HUES64 (cell line): ENCODE data around the gene DIS3L2.

Experiments used
- H3K27ac ChIP-seq: 2 replicates; pipeline ENCODE4 v1.7.0; 2013; ENCODE audit warnings: low read depth, low read length, inconsistent platforms
- H3K27me3 ChIP-seq: 2 replicates; pipeline ENCODE4 v1.6.1; 2013; ENCODE audit warnings: mild to moderate bottlenecking, low read length; ENCODE audit not compliant: insufficient read depth
- H3K36me3 ChIP-seq: 2 replicates; pipeline ENCODE4 v1.6.1; 2013; ENCODE audit warnings: mild to moderate bottlenecking, low read length; ENCODE audit not compliant: insufficient read depth
- H3K4me1 ChIP-seq: 2 replicates; pipeline ENCODE4 v1.6.1; 2013; ENCODE audit warnings: mild to moderate bottlenecking, low read length, moderate library complexity; ENCODE audit not compliant: insufficient read depth
- H3K4me3 ChIP-seq: 2 replicates; pipeline ENCODE4 v1.5.1; 2013; ENCODE audit warnings: mild to moderate bottlenecking, low read length, moderate library complexity
- H3K9ac ChIP-seq: 2 replicates; pipeline ENCODE4 v1.6.1; 2013; ENCODE audit warnings: mild to moderate bottlenecking, low read depth, low read length
- H3K9me3 ChIP-seq: 2 replicates; pipeline ENCODE4 v1.6.1; 2013; ENCODE audit warnings: low read depth, low read length; ENCODE audit not compliant: insufficient read depth
- WGBS: fragments of 150-250, 120-280 bp; methylation state at CpG from one replicate; pipeline ENCODE4 v1.1.7; 2013; ENCODE audit warnings: missing lambda C conversion rate; 5-methylcytosine and 5-hydroxymethylcytosine counted together

The DIS3L2 gene

DNA sequence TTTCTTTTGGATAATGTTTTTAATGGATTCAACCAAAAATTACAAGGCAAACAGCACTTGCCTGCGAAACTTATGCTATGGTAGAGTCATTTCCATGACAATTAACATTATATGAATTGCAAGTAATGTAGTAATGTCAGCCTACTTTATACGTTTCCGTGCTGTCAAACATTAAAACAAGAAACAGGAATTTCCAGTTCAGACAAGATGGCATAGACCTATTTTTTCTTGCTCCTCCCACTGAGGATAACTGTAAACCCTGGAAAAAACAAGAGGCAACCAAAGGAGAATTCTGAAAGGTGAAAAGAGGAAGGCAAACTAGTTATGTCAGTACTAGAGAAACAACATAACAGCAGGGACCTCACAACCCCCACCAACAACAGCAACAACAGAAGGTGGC, 170.7 kb downstream of the DIS3L2 start:
- no peaks in the 10 kb centered on the region for H3K9me3 ChIP-seq
- no peak overlapping the region for H3K9ac ChIP-seq
- no peak overlapping the region for H3K27ac ChIP-seq
- WGBS, result 98% methylated on average over 2 of the region's 3 CpGs
- no peaks in the 10 kb centered on the region for H3K27me3 ChIP-seq
- no peak overlapping the region for H3K4me3 ChIP-seq
- no peaks in the 10 kb centered on the region for H3K4me1 ChIP-seq
- H3K36me3 ChIP-seq, result peaks cover 6% of the 10 kb centered on the region; the same call in 1 of the 2 replicates

DNA sequence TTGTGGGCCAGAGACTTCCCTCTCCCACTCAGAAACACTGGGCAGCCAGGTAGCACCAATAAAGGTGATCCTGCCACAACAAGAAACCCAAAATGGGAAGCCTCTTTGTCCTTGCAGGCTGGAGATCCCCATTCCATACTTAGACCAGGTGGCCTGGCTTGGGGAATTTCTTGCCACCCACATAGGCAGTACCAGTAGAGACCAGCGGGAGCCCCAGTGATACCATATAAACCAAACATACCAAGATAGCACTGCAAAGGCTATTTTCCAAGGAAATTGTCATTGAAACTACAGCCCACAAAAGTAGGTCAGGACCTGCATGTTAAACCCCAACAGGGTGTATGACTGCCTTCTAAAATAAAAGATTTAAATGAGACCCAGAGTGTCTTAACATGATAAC, 171.6 kb downstream of the DIS3L2 start:
- no peak overlapping the region for H3K27ac ChIP-seq
- no peaks in the 10 kb centered on the region for H3K9me3 ChIP-seq
- H3K4me3 ChIP-seq, result no peak overlapping the region
- H3K36me3 ChIP-seq, result peaks cover 6% of the 10 kb centered on the region; the same call in 1 of the 2 replicates
- no peak overlapping the region for H3K9ac ChIP-seq
- H3K27me3 ChIP-seq, result no peaks in the 10 kb centered on the region
- WGBS, result 100% methylated on average over 1 of the region's 1 CpG
- H3K4me1 ChIP-seq, result no peaks in the 10 kb centered on the region

DNA sequence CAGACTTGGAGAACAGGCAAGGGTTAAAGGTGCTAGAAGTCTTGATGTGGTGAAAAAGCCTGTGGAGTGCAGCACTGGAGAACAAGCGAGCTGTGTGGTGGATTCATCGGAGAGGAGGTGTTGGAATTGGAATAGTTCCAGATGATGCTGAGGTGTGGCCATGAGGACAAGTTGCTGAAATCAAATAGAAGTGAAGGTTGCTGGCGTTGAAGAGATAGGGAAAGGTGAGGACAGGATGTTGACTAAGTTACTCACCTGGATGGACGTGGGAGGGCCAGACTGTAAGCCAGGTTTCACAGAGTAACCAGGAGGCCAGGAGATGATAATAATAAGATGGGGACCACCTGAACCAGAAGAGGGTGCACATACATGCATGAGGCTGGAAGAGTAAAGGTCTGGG, 173.4 kb downstream of the DIS3L2 start:
- Histone ChIP-seq H3K27me3 (no peaks in the 10 kb centered on the region), H3K9me3 (no peaks in the 10 kb centered on the region), H3K27ac (no peak overlapping the region), H3K9ac (no peak overlapping the region), H3K4me1 (no peaks in the 10 kb centered on the region), H3K36me3 (peaks cover 6% of the 10 kb centered on the region; the same call in 1 of the 2 replicates), H3K4me3 (no peak overlapping the region)
- 90% methylated on average over 4 of the region's 4 CpGs for WGBS

DNA sequence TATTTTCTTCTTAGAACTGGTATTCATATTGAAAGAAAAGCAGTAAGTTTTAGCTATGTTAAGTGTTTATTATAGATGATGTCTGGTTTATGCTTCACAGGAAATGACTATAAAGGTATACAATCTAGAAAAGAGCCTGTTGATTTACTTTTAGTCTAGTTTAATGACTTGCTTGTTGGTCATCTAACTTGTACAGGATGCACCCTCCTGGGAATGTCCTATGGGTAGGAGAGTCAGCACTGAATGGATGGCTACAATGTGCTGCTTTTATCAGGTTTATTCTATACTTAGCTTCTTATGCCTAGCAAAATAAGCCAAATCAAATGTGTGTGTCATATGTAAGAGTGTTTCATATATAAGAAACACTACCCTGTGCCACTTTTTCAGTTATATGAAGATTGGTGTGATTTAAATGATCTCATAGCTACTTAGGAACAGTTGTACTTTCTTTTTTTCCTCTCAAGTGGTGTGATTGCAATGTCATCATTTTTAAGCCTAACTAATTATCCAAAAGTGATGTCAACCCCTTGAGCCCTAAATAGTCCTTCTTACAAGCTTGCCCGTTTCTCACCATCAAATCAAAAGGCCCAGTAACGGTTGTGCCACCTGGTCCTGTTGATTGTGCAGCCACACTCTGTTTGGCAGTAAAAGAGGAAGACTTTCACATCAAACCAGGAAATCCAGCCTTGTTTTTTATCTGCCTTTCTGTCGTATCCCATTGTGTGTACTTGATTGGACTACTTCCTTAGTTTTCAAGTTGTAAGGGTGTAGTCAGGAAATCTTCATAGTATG, 176.0 kb downstream of the DIS3L2 start:
- Histone ChIP-seq H3K27ac (no peak overlapping the region), H3K4me1 (no peaks in the 10 kb centered on the region), H3K4me3 (no peak overlapping the region), H3K27me3 (no peaks in the 10 kb centered on the region), H3K9me3 (no peaks in the 10 kb centered on the region), H3K9ac (no peak overlapping the region), H3K36me3 (0 out of 2 replicates have a peak, but pooled peaks cover 3% of the 10 kb centered on the region)
- 86% methylated on average over 3 of the region's 3 CpGs for WGBS

DNA sequence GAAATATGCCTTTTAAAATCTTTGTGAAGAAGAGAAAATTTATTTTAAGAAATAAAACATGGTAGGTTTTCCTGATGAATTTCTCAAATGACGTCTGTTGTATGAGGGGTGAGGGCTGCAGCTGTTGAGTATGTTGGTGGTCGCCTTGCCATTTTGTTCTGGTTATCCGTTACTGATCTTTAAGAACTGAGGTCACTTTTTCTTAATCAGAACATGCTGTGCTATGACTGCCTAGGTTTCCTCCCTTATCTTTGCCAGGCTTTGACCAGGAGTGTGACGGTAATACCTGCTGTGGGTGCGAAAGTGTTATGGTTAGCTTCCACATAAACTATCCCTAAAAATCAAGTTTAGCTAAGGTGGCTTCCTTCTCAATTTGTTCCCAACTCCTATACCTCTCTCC, 176.9 kb downstream of the DIS3L2 start:
- H3K27me3 ChIP-seq, result no peaks in the 10 kb centered on the region
- H3K9me3 ChIP-seq, result no peaks in the 10 kb centered on the region
- no peak overlapping the region for H3K27ac ChIP-seq
- H3K9ac ChIP-seq, result no peak overlapping the region
- WGBS, result 86% methylated on average over 5 of the region's 5 CpGs
- no peaks in the 10 kb centered on the region for H3K36me3 ChIP-seq
- H3K4me3 ChIP-seq, result no peak overlapping the region
- no peaks in the 10 kb centered on the region for H3K4me1 ChIP-seq

DNA sequence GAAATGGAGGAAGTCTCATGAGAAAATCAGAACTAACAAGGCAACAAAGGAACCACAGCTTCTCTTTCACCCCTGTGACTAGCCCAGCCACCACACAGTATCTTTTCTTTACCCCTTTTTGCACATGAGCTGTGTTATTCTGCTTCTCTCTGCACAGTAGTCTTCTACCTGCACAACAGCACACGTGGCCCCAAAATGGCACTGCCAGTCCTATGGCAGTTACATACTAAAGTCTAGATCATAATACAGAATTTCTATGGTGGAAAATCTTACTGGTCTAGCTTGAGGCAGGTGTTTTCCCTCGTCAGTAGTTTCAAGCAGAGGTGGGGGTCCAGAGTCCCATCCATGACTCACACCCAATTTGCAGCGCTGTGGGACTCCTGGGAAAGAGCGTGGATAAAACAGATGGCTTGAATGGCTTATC, 177.7 kb downstream of the DIS3L2 start:
- WGBS, result 98% methylated on average over 4 of the region's 4 CpGs
- no peaks in the 10 kb centered on the region for H3K36me3 ChIP-seq
- H3K9ac ChIP-seq, result no peak overlapping the region
- H3K27me3 ChIP-seq, result no peaks in the 10 kb centered on the region
- no peaks in the 10 kb centered on the region for H3K4me1 ChIP-seq
- no peak overlapping the region for H3K4me3 ChIP-seq
- H3K9me3 ChIP-seq, result no peaks in the 10 kb centered on the region
- H3K27ac ChIP-seq, result no peak overlapping the region

DNA sequence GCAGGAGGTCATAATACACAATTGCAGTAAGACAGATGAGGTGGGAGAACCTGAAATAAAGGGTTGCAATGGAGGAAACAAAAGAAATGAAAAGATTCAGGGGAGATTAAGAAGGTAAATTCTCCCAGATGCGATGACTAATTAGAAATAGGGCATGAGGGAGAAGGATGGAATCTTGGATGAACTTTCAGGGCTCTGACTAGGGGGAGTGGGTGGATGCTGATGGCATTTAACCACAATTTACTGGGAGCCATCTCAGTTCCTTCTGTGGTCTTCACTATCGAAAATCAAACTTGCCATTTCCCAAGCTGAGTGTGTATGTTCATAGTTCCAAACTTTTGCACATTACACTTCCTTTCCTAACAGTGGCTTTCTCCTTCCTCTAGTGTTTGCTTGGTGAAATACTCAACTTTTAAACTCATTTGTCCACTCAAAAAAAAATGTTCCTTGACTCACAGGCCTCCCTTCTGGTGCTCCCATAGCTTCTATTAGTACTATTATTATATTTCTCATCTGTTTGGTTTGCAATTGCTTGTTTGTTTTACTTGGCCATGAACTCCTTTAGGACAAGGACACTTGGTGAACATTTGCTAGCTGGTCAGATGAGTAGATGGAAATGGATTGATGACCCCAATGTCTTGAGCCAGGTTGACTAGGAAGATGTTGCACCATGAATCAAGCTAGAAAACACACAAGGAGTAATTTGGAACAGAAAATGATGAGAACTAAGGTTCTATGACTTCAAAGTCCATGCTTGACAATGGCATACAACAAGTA, 178.5 kb downstream of the DIS3L2 start:
- Histone ChIP-seq H3K4me3 (no peak overlapping the region), H3K9ac (no peak overlapping the region), H3K36me3 (no peaks in the 10 kb centered on the region), H3K4me1 (no peaks in the 10 kb centered on the region), H3K27me3 (no peaks in the 10 kb centered on the region), H3K27ac (no peak overlapping the region), H3K9me3 (no peaks in the 10 kb centered on the region)
- 93% methylated on average over 2 of the region's 2 CpGs for WGBS

DNA sequence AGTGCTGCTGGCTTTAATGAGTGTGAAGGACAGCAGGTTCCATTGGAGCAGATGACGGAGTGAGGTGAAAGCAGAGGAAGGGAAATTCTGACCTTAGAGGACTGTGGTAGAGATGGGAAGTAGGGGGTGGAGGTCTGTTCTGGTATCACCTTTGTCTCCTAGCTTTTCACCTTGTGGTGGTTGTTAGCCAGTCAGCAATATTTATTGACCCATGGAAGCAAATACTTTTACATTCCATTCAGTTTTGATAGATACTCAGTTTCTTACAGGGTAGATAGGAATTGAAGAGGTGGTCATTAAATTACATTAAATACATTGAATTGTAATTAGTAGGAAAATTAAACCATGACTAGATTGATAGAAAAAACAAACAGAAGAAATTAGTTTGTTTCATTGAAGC, 180.1 kb downstream of the DIS3L2 start:
- H3K27me3 ChIP-seq, result no peaks in the 10 kb centered on the region
- no peak overlapping the region for H3K27ac ChIP-seq
- no peaks in the 10 kb centered on the region for H3K4me1 ChIP-seq
- H3K4me3 ChIP-seq, result no peak overlapping the region
- H3K9me3 ChIP-seq, result no peaks in the 10 kb centered on the region
- 91% methylated on average over 1 of the region's 1 CpG for WGBS
- H3K9ac ChIP-seq, result no peak overlapping the region
- no peaks in the 10 kb centered on the region for H3K36me3 ChIP-seq

DNA sequence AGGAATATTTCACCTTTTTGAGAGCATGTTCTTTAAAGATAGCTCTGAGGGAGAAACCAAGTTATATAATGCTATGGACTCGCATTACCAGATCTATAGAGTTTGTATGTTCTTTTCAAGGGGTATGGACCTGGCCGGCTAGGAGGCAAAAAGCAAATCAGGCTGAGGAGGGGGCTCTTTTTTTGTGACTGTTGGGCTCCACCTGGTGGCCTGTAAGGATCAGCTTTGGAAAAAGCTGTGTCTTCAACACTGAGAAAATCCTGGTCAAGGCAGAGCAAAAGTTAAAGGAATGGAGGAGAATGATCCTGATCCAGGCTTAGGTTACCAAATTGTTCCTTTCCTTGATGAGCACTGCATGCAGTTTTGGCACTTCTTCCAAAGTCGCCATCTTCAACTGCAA, 180.5 kb downstream of the DIS3L2 start:
- no peak overlapping the region for H3K27ac ChIP-seq
- no peaks in the 10 kb centered on the region for H3K9me3 ChIP-seq
- H3K9ac ChIP-seq, result no peak overlapping the region
- no peaks in the 10 kb centered on the region for H3K4me1 ChIP-seq
- H3K27me3 ChIP-seq, result no peaks in the 10 kb centered on the region
- H3K4me3 ChIP-seq, result no peak overlapping the region
- no peaks in the 10 kb centered on the region for H3K36me3 ChIP-seq
- WGBS, result 55% methylated on average over 3 of the region's 3 CpGs

DNA sequence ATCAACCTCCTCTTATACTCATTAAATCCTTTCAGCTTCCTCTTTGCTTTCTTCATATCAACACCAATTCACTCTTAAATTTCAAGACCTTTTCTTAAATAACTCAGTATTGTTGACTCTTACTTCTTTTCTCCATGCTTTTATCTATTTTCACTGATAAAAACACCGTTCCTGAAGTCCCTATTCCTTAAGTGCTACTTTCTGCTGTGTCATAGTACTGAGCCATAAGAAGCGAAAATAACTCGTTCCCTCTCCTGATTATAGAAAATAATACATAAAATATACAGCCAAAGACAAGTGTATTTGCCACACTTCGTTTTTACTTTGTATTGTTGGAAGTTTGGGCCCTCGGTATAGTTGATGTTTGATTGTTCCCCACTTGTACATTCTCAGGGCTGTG, 181.0 kb downstream of the DIS3L2 start:
- 89% methylated on average over 5 of the region's 5 CpGs for WGBS
- Histone ChIP-seq H3K36me3 (no peaks in the 10 kb centered on the region), H3K4me1 (no peaks in the 10 kb centered on the region), H3K9ac (no peak overlapping the region), H3K4me3 (no peak overlapping the region), H3K9me3 (no peaks in the 10 kb centered on the region), H3K27ac (no peak overlapping the region), H3K27me3 (no peaks in the 10 kb centered on the region)

DNA sequence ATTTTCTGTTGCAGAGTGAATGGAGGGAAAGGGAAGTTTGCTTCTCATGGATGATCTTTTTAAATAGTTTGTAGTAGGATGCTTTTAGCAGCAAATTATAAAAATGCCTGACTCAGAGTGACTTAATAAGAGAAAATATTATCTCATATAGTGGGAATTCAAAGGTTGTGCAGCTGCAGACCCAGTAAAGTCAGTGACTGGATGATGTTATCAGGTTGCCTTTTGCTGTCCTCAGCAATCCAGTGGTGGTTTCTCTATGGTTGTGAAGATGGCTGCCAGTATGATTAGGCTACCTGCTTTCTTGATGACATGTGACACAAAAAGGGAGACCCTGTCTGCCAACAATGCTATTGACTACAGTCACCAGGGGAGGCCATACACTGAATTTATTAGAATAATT, 184.8 kb downstream of the DIS3L2 start:
- H3K9me3 ChIP-seq, result no peaks in the 10 kb centered on the region
- H3K27me3 ChIP-seq, result no peaks in the 10 kb centered on the region
- no peak overlapping the region for H3K27ac ChIP-seq
- no peak overlapping the region for H3K9ac ChIP-seq
- H3K4me1 ChIP-seq, result no peaks in the 10 kb centered on the region
- no peak overlapping the region for H3K4me3 ChIP-seq
- no peaks in the 10 kb centered on the region for H3K36me3 ChIP-seq
